Endothelial cell (in vitro differentiated cells): ENCODE results near the gene CAPZB. TPM values are rescaled to one million over a fixed set of nuclear protein-coding genes. Genes with fewer than 3 reads are reported as not detected.

Experiments
- DNase-seq: peaks from one replicate; pipeline ENCODE4 v3.0.0; 2021; ENCODE audit warnings: low spot score
- H3K27ac Mint-ChIP-seq: one replicate; pipeline ENCODE4 v1.8.0; 2021; ENCODE audit warnings: mixed read lengths, inconsistent platforms; ENCODE audit not compliant: unreplicated experiment
- H3K27me3 Mint-ChIP-seq: one replicate; pipeline ENCODE4 v1.8.0; 2021; ENCODE audit warnings: mild to moderate bottlenecking, moderate library complexity, mixed read lengths, inconsistent platforms; ENCODE audit not compliant: unreplicated experiment
- H3K36me3 Mint-ChIP-seq: one replicate; pipeline ENCODE4 v1.8.0; 2021; ENCODE audit warnings: mild to moderate bottlenecking, low read depth, mixed read lengths, inconsistent platforms; ENCODE audit not compliant: unreplicated experiment
- H3K4me1 Mint-ChIP-seq: one replicate; pipeline ENCODE4 v1.8.0; 2021; ENCODE audit warnings: mild to moderate bottlenecking, mixed read lengths, inconsistent platforms; ENCODE audit not compliant: unreplicated experiment
- H3K4me3 Mint-ChIP-seq: one replicate; pipeline ENCODE4 v1.8.0; 2021; ENCODE audit warnings: mild to moderate bottlenecking, mixed read lengths, inconsistent platforms; ENCODE audit not compliant: unreplicated experiment
- H3K9me3 Mint-ChIP-seq: one replicate; pipeline ENCODE4 v1.8.0; 2021; ENCODE audit warnings: mixed read lengths, inconsistent platforms; ENCODE audit not compliant: unreplicated experiment
- total RNA-seq: library from RNA; stranded (reverse); fragmentation: NEBNext Ultra II Directional; extraction: Animal tissue kit (Norgen Biotek cat#: 25700); gene quantifications from one replicate; pipeline ENCODE4 v1.2.1, GENCODE V29; 2021; ENCODE audit not compliant: unreplicated experiment
- TF ChIP-seq, protein P1 (sequence below): fragments of 200-600 bp; sonication (generic); IDR thresholded peaks from one replicate; pipeline ENCODE4 v1.5.0; 2021; ENCODE audit warnings: antibody characterized with exemption; ENCODE audit not compliant: unreplicated experiment

The CAPZB gene
- total RNA-seq, 1 donor from 2014 or later, result 414 TPM

DNA sequence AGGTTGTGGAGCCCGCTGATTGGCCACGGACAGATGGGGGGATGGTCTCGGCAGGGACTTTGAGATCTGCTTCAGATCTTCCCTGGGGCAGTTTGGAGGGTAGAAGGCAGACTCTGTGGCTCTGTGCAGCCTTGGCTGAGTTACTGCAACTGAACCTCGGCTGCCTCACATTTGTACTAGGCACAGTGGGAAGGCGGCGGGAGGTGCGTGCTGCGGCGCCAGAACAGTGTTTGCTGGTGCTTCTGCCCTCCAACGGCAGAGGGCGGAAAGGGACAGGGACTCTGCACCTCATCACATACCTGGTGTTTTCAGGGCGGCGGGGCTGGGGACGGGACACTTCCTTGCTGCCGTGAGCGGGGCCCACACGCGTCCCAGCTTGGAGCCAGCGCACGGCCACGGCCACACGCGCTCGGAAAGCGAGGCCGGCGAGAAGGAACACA, 147.0 kb downstream of the CAPZB start:
- H3K36me3 Mint-ChIP-seq, result peaks cover 8% of the 10 kb centered on the region
- H3K27ac Mint-ChIP-seq, result no peak overlapping the region
- TF ChIP-seq, protein P1, sequence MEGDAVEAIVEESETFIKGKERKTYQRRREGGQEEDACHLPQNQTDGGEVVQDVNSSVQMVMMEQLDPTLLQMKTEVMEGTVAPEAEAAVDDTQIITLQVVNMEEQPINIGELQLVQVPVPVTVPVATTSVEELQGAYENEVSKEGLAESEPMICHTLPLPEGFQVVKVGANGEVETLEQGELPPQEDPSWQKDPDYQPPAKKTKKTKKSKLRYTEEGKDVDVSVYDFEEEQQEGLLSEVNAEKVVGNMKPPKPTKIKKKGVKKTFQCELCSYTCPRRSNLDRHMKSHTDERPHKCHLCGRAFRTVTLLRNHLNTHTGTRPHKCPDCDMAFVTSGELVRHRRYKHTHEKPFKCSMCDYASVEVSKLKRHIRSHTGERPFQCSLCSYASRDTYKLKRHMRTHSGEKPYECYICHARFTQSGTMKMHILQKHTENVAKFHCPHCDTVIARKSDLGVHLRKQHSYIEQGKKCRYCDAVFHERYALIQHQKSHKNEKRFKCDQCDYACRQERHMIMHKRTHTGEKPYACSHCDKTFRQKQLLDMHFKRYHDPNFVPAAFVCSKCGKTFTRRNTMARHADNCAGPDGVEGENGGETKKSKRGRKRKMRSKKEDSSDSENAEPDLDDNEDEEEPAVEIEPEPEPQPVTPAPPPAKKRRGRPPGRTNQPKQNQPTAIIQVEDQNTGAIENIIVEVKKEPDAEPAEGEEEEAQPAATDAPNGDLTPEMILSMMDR, result peak; percentile 35
- H3K4me3 Mint-ChIP-seq, result peak overlapping the region; percentile 37
- no peaks in the 10 kb centered on the region for H3K9me3 Mint-ChIP-seq
- no peaks in the 10 kb centered on the region for H3K4me1 Mint-ChIP-seq
- peak; percentile 55 for DNase-seq
- H3K27me3 Mint-ChIP-seq, result peaks cover 13% of the 10 kb centered on the region

DNA sequence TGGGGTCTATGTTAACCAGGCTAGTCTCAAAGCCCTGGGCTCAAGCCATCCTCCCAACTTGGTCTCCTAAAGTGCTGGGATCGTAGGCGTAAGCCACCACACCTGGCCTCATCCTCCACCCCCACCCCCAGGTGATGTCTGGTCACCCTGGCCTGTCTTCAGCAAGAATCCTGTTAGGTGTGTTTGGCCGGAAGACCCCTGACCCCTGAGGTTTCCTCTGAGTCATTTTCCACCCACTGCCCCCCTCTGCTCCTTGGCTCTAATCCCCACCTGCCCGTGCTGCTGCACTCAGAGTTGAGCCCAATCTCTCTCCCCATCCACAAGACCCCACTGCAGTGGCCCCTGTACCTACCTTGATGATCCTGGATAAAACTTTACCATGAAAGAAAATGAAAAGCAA, 148.1 kb downstream of the CAPZB start:
- no peak overlapping the region for H3K27ac Mint-ChIP-seq
- no peak overlapping the region for H3K4me3 Mint-ChIP-seq
- no peaks in the 10 kb centered on the region for H3K4me1 Mint-ChIP-seq
- H3K9me3 Mint-ChIP-seq, result no peaks in the 10 kb centered on the region
- H3K27me3 Mint-ChIP-seq, result peaks cover 12% of the 10 kb centered on the region
- H3K36me3 Mint-ChIP-seq, result peaks cover 3% of the 10 kb centered on the region
- DNase-seq, result no peak
- TF ChIP-seq, protein P1, result no peak

DNA sequence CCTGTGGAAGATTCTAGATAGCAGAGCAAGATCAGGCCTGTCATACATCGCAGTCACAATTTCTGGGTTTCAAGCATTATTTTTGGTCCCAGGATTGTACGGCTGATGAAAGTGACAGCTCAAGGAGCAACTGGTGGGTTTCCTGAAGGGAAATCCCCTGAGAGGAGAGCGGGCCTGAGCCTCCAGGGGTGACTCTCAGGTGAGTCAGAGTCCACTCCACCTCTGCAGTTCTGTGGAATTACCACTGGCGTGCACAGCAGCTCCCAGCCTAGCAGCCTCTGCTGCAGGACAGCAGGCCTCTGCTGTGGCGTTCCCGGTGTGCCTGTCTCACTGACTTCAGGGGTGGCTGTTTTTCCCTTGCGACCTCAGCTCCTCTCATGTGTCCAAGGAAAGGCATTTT, 148.8 kb downstream of the CAPZB start:
- Mint-ChIP-seq H3K27me3 (peaks cover 12% of the 10 kb centered on the region), H3K4me3 (no peak overlapping the region), H3K4me1 (no peaks in the 10 kb centered on the region), H3K36me3 (peaks cover 3% of the 10 kb centered on the region), H3K9me3 (no peaks in the 10 kb centered on the region), H3K27ac (no peak overlapping the region)
- DNase-seq, result no peak
- TF ChIP-seq, protein P1, result no peak

DNA sequence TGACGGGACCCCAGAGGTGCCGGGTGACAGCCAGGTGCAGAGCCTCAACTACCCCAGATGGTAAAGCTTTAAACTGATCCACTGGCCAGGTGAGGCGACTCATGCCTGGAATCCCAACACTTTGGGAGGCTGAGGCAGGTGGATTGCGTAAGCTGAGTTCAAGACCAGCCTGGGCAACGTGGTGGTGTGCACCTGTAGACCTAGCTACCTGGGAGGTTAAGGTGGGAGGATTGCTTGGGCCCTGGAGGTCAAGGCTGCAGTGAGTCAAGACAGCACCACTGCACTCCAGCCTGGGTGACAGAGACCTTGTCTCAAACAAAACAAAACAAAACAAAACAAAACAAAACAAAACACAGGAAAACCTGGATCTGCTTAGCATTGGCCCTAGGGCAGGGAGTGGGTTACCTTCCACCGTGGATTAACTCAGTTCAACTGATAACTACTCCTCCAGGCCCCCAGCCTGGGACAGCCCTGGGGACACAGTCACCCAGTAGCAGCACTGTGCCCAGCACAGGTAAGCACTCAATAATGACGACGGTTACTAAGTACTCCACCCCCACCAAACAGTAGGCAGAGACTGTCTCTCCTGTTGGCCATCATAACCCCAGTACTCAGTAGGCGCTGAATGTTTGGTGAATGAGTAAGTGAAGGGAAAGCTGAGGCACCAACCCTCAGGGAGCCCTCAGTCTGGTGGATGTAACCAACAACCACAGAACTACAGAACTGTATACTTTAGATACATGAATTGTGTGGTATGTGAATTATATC, 151.6 kb downstream of the CAPZB start:
- H3K9me3 Mint-ChIP-seq, result no peaks in the 10 kb centered on the region
- H3K27me3 Mint-ChIP-seq, result peaks cover 10% of the 10 kb centered on the region
- H3K27ac Mint-ChIP-seq, result no peak overlapping the region
- peaks cover 4% of the 10 kb centered on the region for H3K36me3 Mint-ChIP-seq
- TF ChIP-seq, protein P1, result no peak
- H3K4me3 Mint-ChIP-seq, result no peak overlapping the region
- no peaks in the 10 kb centered on the region for H3K4me1 Mint-ChIP-seq
- no peak for DNase-seq

DNA sequence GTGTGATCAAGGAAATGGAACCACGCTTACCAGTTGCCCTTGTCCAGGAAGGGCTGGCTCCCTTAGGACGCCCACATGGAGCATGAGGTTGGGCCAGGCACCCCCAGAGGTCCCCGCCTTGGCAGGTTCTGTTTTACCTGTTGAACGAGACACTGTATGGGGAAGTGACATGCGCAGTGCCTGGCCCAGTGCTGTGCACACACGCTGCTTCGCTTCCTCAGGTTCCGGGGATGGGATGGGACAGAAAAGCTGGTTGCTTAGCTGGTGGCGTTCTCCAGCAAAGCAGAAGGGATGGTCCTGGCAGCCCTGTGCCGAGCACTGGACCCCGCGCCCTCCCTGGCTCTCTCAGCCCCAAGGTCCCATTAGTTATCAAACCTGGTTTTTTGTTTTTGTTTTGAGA, 152.5 kb downstream of the CAPZB start:
- TF ChIP-seq, protein P1, result no peak
- Mint-ChIP-seq H3K4me1 (no peaks in the 10 kb centered on the region), H3K27ac (no peak overlapping the region), H3K27me3 (peaks cover 10% of the 10 kb centered on the region), H3K4me3 (no peak overlapping the region), H3K36me3 (peaks cover 7% of the 10 kb centered on the region), H3K9me3 (no peaks in the 10 kb centered on the region)
- DNase-seq, result no peak
